DOHH2 (cell line): ENCODE data around the gene TBC1D22A.

ENCODE experiments used
- H3F3A ChIP-seq: fragments of 200-600 bp; sonication (generic), shearing (Covaris generic); 2 replicates; pipeline ENCODE4 v1.6.0; 2016; ENCODE audit warnings: antibody characterized with exemption, mild to moderate bottlenecking; ENCODE audit not compliant: control insufficient read depth, insufficient read depth
- H3K27ac ChIP-seq: fragments of 200-600 bp; sonication (generic); 2 replicates; pipeline ENCODE4 v1.5.1; 2014; ENCODE audit warnings: low read depth, mild to moderate bottlenecking, low read length, moderate library complexity
- H3K27me3 ChIP-seq: fragments of 200-600 bp; sonication (generic); 2 replicates; pipeline ENCODE4 v1.6.1; 2014; ENCODE audit warnings: mild to moderate bottlenecking, low read length, mixed read lengths; ENCODE audit not compliant: control insufficient read depth
- H3K36me3 ChIP-seq: fragments of 200-600 bp; sonication (generic); 2 replicates; pipeline ENCODE4 v1.6.1; 2014; ENCODE audit warnings: mild to moderate bottlenecking, low read length, moderate library complexity, mixed read lengths; ENCODE audit not compliant: control insufficient read depth
- H3K4me1 ChIP-seq: fragments of 200-600 bp; sonication (generic); 2 replicates; pipeline ENCODE4 v1.6.1; 2014; ENCODE audit warnings: mild to moderate bottlenecking, low read length, mixed read lengths; ENCODE audit not compliant: control insufficient read depth
- H3K4me2 ChIP-seq: fragments of 200-600 bp; sonication (generic); 2 replicates; pipeline ENCODE4 v1.6.0; 2014; ENCODE audit warnings: mild to moderate bottlenecking, low read length, moderate library complexity
- H3K4me3 ChIP-seq: fragments of 200-600 bp; sonication (generic); 2 replicates; pipeline ENCODE4 v1.5.1; 2014; ENCODE audit warnings: mild to moderate bottlenecking, low read length, mixed read lengths
- H3K79me2 ChIP-seq: fragments of 200-600 bp; sonication (generic); 2 replicates; pipeline ENCODE4 v1.6.1; 2014; ENCODE audit warnings: mild to moderate bottlenecking, low read length, mixed read lengths; ENCODE audit not compliant: control insufficient read depth
- H3K9me2 ChIP-seq: fragments of 200-600 bp; sonication (generic); replicated peaks from 2 replicates; pipeline ENCODE4 v1.6.1; 2014; ENCODE audit warnings: mild to moderate bottlenecking, low read length, mixed read lengths; ENCODE audit not compliant: control insufficient read depth
- H3K9me3 ChIP-seq: fragments of 200-600 bp; sonication (generic); 2 replicates; pipeline ENCODE4 v1.6.1; 2014; ENCODE audit warnings: antibody characterized with exemption, low read length, mixed read lengths; ENCODE audit not compliant: control insufficient read depth, insufficient read depth
- H4K20me1 ChIP-seq: fragments of 200-600 bp; sonication (generic); 2 replicates; pipeline ENCODE4 v1.6.0; 2014; ENCODE audit warnings: low read depth, mild to moderate bottlenecking, antibody characterized with exemption, low read length, moderate library complexity; ENCODE audit not compliant: control insufficient read depth, insufficient read depth
- CTCF ChIP-seq: fragments of 200-600 bp; sonication (generic); IDR thresholded peaks from one replicate; pipeline ENCODE4 v1.5.1; 2014; ENCODE audit warnings: antibody characterized with exemption, mild to moderate bottlenecking, low read depth, low read length; ENCODE audit not compliant: poor library complexity, severe bottlenecking
- EZH2phosphoT487 ChIP-seq: fragments of 200-600 bp; sonication (generic); IDR thresholded peaks from 2 replicates; pipeline ENCODE4 v1.6.1; 2017; ENCODE audit warnings: borderline replicate concordance, mild to moderate bottlenecking, antibody characterized with exemption, low read length, moderate library complexity, mixed read lengths

TBC1D22A gene

DNA sequence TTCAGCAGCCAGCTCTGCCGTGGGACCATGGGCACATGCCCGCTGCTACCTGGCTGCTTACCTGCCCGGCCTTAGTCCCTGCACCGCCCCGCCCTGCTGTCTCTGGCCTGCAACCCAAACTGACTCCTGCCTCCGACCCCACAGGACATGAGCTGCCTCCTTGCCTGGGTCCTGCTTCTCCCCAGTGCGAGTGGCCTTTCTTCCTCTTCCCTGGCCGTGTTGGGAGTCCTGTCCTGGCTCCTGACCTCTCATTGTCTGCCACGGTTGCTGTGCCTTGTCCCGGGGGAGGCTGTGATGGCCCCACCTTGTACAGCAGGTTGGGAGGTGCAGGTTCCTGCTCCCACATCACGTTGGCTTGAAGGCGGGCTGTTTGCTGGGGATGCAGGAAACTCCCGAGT, 370.0 kb downstream of the TBC1D22A start:
- H4K20me1 ChIP-seq = no peaks in the 10 kb centered on the region
- no peaks in the 10 kb centered on the region for H3K9me2 ChIP-seq
- H3K4me1 ChIP-seq = no peaks in the 10 kb centered on the region
- H3K36me3 ChIP-seq = no peaks in the 10 kb centered on the region
- H3K4me2 ChIP-seq = no peak overlapping the region
- TF ChIP-seq EZH2phosphoT487 (no peak), CTCF (no peak)
- H3K4me3 ChIP-seq = no peak overlapping the region
- H3K27me3 ChIP-seq = no peaks in the 10 kb centered on the region
- H3K27ac ChIP-seq = no peak overlapping the region
- no peaks in the 10 kb centered on the region for H3F3A ChIP-seq
- no peaks in the 10 kb centered on the region for H3K9me3 ChIP-seq
- no peaks in the 10 kb centered on the region for H3K79me2 ChIP-seq

DNA sequence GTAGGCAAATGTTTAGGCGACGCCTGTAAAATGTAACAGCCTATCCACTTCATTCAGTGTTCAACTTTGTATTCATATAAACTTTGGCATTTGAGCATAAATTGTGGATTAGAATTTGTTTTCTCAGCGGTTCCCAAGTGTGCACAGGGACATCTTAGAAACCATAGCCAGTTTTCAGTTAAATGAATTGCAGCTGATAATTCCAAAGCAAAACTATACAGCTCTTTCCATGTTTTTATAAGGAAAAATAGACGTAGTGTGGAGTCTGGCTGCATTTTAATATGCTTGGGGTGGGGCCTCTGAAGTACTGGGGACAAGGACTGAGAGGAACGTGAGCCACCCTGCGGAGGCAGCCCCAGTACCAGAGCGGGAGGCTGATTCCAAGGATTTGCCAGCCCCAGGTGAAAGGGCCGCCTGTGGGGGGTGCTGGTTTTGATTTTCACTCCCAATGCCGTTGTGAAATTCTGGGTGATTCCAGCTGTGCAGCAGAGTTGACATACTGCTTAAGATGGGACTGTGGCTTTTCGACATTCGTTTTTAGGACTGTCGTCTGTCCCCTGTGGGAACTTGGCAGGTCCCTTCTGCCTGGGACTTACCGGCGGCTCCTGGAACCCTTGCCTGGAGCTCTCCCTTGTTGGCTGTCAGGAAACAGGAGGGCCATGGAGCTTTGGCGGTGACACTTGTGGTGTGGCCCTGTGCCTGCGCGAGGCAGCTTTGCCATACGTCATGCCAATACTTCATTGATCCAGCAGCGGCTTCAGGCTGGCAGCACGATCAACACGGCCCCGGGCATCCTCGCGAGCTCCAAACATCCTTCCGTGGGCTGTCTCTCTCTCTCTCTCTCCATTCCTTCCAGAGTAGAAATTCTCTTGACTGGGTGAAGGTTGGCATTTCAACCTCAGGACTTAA, 370.9 kb downstream of the TBC1D22A start:
- H3K27me3 ChIP-seq = no peaks in the 10 kb centered on the region
- H3K36me3 ChIP-seq = no peaks in the 10 kb centered on the region
- no peaks in the 10 kb centered on the region for H3K9me3 ChIP-seq
- no peaks in the 10 kb centered on the region for H3F3A ChIP-seq
- TF ChIP-seq CTCF (no peak), EZH2phosphoT487 (no peak)
- H3K4me3 ChIP-seq = no peak overlapping the region
- no peak overlapping the region for H3K4me2 ChIP-seq
- no peaks in the 10 kb centered on the region for H4K20me1 ChIP-seq
- H3K9me2 ChIP-seq = no peaks in the 10 kb centered on the region
- no peaks in the 10 kb centered on the region for H3K4me1 ChIP-seq
- no peak overlapping the region for H3K27ac ChIP-seq
- H3K79me2 ChIP-seq = no peaks in the 10 kb centered on the region

GRCh38 chr22:47134222-47134621, 371.8 kb downstream of the TBC1D22A start:
- no peaks in the 10 kb centered on the region for H3K9me2 ChIP-seq
- no peak for TF ChIP-seq CTCF
- TF ChIP-seq EZH2phosphoT487 = no peak
- no peaks in the 10 kb centered on the region for H4K20me1 ChIP-seq
- no peak overlapping the region for H3K27ac ChIP-seq
- H3K4me2 ChIP-seq = no peak overlapping the region
- H3F3A ChIP-seq = no peaks in the 10 kb centered on the region
- no peaks in the 10 kb centered on the region for H3K4me1 ChIP-seq
- no peaks in the 10 kb centered on the region for H3K36me3 ChIP-seq
- H3K9me3 ChIP-seq = no peaks in the 10 kb centered on the region
- H3K4me3 ChIP-seq = no peak overlapping the region
- no peaks in the 10 kb centered on the region for H3K27me3 ChIP-seq
- H3K79me2 ChIP-seq = no peaks in the 10 kb centered on the region
